CD4-positive, alpha-beta T cell treated with Interleukin-6 at 100 ng/mL for 8 hours (primary cell): ENCODE data around the gene C1orf50.
"Not testable (repeated sequence)": the region's sequence is repeated elsewhere in the genome, so short reads cannot be mapped to it uniquely, and the experiment has no call there.

Experiments used
- DNase-seq: peaks from one replicate; pipeline ENCODE4 v3.0.0-alpha.2; 2020; ENCODE audit warnings: mixed read lengths, low spot score

The C1orf50 gene

GRCh38 chr1:42766741-42767509 is at the start of gene C1orf50, which contains the start of gene P3H1:
TSS of gene C1orf50 (plus strand) at chr1:42767249. CDS start at chr1:42767312, 63 bp downstream.
TSS of gene P3H1 (minus strand) at chr1:42767028. CDS start at chr1:42766971, 57 bp downstream.
- DNase-seq: peak; percentile 100

DNA sequence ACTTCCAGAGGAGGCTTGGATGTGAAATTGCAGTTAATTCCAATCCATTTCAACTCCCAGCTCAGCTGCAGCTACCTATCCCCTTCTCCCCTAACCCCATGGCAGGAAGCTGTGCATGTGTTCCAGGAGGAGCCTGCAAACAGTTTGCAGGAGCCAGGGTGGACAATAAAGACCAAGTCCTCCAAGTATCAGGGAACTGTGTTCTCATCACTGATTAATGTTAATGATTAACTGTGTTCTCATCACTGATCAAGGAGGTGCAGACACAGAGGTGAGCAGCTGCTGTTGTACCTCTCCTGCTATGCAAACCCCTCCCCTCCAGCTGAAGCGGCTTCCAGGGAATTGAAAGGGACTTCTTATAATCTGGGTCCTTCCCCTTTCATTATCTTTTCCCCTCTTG is 46.2 kb upstream of the C1orf50 start:
- no peak for DNase-seq

- DNase-seq: no peak
These were observed 45.1 kb upstream of the C1orf50 start for GRCh38 chr1:42721926-42722325.

- DNase-seq: not testable (repeated sequence)
These were observed 44.6 kb upstream of the C1orf50 start for GRCh38 chr1:42722403-42722802.

DNA sequence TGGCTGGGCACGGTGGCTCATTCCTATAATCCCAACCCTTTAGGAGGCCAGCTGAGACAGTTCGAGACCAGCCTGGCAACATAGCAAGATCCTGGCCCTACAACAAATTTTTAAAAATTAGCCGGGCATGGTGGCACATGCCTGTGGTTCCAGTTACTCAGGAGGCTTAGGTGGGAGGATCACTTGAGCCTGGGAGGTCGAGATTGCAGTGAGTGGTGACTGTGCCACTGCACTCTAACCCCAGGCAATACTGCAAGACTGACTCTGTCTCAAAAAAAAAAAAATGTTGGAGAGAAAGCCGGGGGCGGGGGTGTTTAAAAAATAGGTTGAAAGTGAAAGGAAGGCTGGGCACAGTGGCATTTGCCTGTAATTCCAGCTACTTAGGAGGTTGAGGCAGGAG is 43.5 kb upstream of the C1orf50 start:
- no peak for DNase-seq

DNA sequence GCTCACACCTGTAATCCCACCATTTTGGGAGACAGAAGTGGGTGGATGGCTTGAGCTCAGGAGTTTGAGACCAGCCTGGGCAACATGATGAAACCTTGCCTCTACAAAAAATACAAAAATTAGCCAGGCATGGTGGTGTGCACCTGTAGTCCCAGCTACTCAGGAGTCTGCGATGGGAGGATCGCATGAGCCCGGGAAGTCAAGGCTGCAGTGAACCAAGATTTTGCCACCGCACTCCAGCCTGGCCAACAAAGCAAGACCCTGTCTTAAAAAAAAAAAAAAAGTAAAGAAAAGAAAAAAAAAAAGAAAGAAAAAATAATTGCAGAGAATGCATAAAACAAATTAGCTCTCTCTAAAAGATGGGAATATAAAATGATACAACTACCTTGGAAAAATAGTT is 41.2 kb upstream of the C1orf50 start:
- DNase-seq: not testable (repeated sequence)

GRCh38 chr1:42730002-42730401 is 37.0 kb upstream of the C1orf50 start:
- no peak for DNase-seq

DNA sequence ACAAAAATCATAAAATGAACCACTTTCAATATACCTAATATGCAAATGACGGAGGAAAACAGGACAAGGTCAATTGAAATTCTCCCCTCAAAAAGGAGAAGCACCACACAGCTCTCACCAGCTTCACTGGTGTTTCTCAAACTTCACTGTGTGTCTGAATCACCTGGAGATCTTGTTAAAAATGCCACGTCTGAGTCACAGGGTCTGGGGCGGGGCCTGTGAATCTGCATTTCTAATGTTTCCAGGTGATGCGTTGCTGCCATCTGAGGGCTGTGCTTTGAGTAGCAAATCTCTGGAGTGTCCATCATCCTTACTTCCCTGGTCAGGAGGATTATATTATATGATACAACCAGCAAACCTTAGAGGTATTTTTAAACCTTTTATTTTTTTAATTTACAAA is 36.1 kb upstream of the C1orf50 start:
- DNase-seq: no peak

- DNase-seq: no peak
These were observed 35.5 kb upstream of the C1orf50 start for GRCh38 chr1:42731585-42731984.

- no peak for DNase-seq
These were observed 34.8 kb upstream of the C1orf50 start for GRCh38 chr1:42732126-42732680.

GRCh38 chr1:42733415-42734200 is 33.4 kb upstream of the C1orf50 start:
- DNase-seq: no peak

GRCh38 chr1:42734201-42735035 is 32.6 kb upstream of the C1orf50 start:
- no peak for DNase-seq

GRCh38 chr1:42735056-42735455 is 32.0 kb upstream of the C1orf50 start:
- DNase-seq: no peak

DNA sequence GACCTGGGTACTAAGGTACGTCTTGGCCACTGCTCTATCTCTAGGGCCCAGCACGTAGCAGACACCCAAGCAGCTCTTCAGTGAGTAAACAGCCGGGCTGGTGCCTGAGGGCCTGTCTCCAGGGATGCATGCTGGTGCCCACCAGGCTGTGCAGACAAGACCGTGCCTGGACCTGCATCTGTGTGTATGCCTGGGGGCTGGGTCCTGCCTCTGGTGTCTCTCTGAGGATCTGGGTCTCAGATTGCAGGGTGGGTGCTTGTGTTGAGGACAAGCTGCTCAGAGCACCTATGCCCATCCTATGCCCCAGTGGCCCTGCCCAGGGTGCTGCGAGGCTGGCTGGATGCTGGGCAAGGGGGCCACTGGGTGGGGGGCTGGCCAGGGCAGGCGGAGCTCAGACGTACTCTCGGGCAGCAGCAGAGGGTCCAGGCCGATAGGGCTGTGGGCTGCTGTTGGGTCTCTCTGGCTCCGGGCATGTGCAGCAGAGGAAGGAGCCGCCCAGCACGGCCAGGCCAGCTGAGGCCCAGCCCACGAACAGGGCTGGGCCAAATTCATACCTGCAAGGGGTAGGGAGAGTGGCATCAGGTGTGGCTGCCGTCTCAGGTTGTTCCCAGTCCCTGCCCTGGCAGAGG is 31.5 kb upstream of the C1orf50 start:
- no peak for DNase-seq

DNA sequence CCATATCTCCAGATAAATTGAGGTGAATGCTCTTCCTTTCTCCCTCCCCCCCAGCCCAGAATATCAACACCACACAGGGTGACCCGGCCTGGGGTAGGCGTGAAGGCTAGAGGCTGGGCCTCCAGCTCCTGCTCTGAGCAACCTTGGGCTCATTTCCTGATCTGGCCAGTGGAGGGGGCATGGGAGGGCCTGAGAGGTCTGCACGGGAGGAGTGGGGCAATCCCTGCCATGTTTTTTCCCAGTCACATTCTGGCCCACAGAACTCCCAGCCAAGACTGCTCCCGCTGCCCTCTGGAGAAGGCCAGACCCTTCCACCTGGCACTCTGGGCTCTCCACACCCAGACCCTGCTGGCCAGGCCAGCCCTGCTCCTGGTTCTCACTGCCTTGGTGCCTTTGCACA is 30.9 kb upstream of the C1orf50 start:
- no peak for DNase-seq

GRCh38 chr1:42736571-42737200 is 30.4 kb upstream of the C1orf50 start:
- DNase-seq: no peak

- no peak for DNase-seq
These were observed 29.8 kb upstream of the C1orf50 start for GRCh38 chr1:42737257-42737656.

DNA sequence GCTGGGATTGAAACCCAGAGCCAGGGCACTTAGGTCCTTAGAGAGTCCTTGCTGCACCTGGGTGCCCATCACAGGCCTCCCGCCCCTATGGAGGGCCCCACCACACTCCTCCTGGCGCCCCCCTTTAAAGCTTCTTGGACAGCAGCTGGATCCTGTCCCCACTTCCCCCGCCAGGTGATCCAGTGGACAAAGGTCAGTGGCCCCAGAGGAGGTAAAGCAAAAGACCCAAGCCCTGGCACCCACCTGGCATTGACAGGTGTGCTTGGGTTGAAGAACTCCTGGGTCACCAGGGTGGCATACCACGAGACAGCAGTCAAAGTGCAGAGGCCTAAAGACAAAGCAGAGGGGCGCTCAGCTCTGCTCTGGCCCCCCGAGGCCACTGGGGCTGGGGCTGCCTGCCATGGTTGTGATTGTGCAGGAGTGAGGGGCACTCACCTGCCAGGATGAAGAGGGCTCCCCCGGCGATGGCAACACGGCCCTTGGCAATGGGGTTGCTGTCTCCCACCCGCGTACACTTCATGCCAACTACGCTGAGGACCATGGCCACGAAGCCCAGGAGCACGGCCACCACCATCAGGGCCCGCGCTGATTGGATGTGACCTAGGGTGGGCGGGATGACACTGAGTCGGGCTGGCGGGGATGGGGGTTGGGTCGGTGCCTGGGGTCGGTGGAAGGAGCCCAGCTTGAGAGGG is 28.9 kb upstream of the C1orf50 start:
- no peak for DNase-seq

DNA sequence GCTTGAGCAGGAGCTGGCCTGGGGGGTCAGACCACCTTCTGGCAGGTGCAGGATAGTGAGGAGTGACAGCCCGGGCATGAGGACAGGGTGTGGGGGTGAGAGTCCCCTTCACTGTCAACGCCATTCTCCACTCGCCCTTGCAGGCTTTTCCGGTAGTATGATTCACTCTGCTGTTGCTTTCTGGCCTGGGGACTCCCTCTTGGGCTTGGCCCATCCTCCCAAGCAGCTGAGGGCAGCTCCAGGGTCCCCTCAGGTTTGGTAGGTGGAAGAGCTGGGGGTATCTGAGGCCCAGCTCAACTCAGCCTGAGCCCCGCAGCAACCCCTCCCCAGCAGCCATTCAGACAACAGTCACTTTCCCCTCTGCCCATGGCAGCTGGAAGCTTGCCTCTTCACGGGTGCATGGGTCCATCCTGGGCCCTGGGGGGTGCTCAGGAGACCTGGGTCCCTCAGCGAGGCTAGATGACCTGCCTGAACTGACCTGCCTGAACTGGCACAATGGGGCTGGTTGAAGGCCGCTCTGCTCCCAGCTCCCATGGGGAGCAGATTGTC is 28.3 kb upstream of the C1orf50 start:
- no peak for DNase-seq
